Stimulated activated CD8-positive, alpha-beta memory T cell treated with anti-CD3 and anti-CD28 coated beads, Interleukin-15, amount 100 ng/mL, for 48 hours (primary cell): ENCODE data around the gene CTNNA1.
"Not testable (repeated sequence)": the region's sequence is repeated elsewhere in the genome, so short reads cannot be mapped to it uniquely, and the experiment has no call there.

ENCODE experiments used
- DNase-seq, 2 donors: peaks; one replicate each; pipeline ENCODE4 v3.0.0-alpha.2; 2020; ENCODE audit warnings: low read depth in 2 of 2

Gene CTNNA1

DNA sequence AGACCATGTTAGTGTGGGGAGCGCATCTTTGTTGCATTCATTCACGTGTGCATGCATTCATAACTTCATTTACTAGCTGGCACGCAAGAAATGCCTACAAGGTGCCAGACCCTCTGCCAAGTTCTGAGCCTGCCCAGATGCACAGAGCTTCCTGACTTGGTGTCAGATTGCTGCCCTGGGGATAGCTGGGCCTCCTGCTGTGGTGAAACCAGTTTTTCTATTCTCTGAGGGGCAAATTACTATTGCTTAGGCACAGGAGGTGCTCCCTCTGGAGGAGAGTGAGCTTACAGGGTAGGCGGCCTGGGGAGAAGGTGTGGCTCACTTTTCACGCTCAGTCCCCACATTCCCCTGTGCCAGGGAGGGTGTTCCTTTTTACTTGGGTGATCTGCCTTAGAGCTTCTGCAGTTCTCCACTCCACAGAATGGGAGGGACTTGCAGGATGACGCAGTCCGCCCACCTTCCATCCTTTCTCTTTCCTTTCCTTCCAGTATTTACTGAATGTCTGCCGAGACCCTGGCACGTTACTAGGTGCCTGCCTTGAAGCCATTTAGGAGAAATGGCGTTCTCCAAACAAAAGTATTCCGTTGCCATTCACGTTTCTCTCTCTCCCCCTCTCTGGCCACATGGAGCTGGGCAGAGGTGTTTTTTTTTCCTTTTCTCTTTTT, 27.9 kb upstream of the CTNNA1 start:
- no peak for DNase-seq

DNA sequence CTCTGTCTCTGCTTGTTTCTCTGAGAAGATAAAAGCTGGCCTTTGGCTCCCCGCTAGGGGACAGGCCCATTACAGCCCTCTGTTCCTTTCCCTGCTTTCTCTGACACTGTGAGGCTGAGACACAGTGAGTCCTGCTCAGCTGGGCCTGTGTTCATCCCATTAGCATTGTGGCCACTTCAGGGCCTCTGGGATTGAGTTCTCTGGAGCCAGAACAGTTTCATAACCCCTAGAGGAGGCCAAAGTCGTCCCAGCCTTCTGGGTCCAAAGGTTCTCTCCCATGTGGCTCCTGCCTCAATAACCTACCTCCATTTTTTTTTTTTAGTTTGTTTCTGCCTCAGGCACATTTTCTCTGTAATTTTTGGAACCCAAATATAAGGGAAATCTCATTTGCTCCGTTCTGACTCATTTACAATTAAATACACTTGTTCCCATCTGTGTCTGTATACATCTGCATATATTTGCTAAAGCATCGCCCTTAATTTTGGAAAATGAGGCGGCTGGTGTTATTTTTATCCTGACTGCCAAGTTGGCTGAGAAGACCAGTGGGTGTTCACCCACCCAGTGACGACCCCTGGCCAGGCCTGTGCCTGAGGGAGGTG, 27.3 kb upstream of the CTNNA1 start:
- DNase-seq: no peak

DNA sequence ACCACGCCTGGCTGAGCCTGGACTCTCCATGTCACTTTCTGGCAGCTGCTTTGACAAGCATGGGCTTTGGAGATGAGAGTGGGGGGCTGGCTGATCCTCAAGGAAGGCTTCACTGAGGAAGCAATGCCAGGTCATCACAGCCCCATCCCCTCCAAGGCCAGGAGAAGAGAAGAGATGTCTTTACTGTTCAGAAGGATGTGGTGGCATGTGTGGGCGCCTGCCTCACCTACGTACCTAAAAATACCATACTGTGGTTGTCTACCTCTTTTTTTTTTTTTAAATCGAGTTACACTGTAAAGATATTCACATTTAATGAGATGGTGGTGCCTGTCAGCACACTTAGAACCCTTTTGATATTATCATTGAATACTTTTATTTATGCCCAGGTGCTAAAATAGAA, 26.4 kb upstream of the CTNNA1 start:
- DNase-seq: no peak

DNA sequence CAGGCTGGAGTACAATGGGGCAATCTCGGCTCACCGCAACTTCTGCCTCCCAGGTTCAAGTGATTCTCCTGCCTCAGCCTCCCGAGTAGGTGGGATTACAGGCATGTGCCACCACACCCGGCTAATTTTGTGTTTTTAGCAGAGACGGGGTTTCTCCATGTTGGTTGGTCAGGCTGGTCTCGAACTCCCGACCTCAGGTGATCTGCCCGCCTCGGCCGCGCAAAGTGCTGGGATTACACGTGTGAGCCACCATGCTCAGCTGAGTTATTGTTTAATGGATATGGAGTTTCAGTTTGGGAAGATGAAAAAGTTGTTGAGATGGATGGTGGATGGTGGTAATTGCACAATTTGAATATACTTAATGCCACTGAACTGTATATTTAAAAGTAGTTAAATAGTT, 22.7 kb upstream of the CTNNA1 start:
- DNase-seq: not testable (repeated sequence)

DNA sequence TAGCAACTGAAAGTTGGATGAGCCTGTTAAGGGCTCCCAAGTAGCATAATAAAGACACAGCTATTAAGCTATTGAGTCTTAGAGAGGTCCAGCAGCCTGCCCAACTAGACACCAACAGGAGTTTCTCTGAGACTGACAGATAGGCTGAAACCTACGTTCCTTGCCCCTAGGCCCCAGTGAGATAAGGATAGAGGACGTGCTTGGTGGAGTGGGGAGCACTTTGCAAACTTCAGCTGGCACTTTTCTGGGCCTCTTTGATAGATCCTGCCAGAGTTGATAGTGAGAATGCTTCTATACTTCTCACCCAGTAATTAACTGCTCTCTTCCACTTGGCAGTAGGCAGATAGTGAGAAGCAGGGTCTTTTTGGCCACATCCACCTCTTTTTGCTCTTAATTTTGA, 20.8 kb upstream of the CTNNA1 start:
- no peak for DNase-seq

DNA sequence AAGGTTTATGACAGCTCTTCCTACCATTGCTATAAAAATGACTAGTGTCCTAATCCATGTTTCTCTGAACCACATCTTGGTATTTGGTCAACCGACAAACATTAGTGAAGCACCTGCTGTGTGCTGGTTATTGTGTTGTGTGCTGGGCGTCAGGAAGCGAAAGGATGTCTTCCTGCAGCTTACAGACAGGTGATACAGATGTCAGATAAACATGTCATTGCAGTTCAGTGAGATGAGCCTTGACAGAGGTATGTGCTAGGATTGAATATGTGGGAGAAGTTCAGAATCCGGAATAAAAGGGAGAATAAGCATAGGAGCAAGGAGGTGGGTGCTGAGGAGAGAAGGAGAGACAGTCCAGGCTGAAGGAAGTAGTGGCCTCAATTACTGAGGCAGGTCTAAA, 20.3 kb upstream of the CTNNA1 start:
- DNase-seq: no peak

DNA sequence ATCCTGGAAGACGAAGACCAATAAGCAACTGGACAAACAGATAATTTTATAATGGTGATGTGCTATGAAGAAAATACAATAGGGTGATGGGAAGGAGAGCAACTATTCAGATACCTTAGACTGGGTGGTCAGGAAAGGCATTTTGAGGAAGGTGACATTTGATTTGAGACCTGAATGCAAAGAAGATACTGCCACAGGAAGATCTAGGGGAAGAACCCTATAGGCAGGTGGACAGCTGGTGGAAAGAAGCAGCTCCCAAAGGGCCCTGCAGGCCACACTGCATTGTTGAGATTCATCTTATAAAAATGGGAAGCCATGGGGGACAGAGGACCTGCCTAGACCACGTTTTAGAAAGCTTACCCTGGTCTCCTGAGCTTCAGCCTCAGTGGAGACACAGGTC, 19.7 kb upstream of the CTNNA1 start:
- DNase-seq: no peak

DNA sequence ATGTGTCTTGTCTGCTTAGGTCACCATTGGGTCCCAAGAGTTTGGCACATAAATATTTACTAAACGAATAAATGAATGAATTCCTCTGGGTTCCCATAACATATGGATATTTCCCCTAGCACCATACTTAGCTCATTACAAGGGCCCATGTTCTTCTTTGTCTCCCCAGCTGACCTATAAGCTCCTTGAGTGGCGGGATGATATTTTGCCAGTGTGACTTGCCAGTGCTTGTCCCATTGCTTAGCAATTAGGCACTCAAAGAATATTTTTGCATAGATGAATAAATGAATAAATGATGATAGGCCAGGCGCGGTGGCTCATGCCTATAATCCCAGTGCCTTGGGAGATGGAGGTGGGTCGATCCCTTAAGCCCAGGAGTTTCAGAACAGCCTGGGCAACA, 16.9 kb upstream of the CTNNA1 start:
- no peak for DNase-seq

DNA sequence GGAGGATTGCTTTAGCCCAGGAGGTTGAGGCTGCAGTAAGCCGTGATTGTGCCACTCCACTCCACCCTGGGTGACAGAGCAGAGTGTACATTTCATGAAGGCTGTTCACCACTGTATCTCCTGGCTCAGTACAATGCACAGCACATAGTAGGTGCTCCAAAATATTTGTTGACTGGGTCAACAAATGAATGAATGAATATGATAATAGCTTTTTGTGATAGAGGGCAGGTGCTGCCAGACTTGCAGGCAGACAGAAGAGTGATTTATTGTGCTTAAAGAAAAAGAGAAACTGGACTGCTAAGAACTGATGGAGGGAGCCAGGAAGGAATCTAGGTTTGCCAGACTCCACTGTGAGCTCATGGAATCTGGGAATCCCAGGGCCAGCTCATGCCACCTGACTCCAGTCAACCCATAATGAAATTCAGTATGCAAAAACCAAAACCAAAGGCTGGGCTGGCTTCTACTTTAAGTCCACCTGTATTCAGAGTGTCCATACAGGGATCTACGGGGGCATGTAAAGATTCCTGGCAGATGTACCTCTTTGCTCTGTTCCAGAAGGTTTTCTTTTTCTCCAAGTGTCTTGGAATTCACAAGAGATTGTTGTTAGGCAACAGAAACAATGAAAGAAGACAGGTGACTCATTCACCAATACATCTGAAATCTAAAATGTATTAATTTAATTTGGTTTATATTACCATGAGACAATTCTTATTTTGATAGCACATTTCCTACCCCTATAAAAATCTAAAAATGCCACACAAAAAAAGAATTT, 15.5 kb upstream of the CTNNA1 start:
- DNase-seq: no peak

DNA sequence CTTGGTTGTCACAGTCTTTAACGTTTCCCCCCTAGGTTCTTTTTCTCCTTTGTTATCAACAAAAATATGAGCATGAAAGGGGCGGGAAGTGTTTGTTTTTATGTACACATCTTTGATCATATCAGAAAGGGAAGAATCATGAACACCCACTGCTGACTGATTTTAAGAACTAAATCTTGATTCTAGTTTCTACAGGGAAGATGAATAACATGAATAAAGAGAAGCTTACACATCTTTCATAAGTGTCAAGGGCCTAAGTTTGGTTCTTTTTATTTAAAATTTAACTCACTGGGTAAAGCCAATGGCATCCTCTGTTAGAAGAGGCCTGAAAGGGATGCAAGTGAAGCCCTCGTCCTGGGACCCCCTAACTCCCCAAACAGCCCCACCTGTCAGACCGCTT, 14.8 kb upstream of the CTNNA1 start:
- no peak for DNase-seq

DNA sequence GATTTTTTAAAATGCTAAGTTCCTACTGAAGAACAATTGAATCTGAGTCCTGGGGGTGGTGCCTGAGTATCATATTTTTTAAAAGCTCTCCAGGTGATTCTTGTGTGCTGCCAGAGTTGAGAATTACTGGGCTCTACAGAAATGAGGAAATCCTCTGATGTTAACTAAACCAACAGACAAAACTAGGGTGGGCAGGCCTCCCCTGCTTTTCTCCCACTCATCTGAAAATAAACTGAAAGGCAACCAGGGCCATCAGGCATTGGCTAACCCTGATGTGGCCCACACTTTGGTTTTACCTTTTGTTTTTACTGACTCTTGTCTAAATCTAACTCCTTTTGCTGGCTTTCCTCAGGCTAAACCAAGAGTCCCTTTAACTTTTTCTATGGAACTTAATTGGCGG, 13.3 kb upstream of the CTNNA1 start:
- DNase-seq: no peak

DNA sequence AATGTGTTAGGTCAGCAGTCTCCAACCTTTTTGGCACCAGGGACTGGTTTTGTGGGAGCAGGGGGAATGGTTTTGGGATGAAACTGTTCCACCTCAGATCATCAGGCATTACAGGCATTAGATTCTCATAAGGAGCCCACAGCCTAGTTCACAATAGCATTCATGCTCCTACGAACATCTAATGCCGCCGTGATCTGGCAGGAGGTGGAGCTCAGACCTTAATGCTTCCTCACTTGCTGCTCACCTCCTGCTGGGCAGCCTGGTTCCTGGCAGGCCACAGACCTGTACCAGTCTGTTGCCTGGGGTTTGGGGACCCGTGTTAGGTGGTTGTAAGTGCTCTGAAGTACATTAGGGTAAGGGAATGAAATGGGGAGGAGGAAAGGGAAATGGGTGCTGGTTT, 9.7 kb upstream of the CTNNA1 start:
- no peak for DNase-seq

DNA sequence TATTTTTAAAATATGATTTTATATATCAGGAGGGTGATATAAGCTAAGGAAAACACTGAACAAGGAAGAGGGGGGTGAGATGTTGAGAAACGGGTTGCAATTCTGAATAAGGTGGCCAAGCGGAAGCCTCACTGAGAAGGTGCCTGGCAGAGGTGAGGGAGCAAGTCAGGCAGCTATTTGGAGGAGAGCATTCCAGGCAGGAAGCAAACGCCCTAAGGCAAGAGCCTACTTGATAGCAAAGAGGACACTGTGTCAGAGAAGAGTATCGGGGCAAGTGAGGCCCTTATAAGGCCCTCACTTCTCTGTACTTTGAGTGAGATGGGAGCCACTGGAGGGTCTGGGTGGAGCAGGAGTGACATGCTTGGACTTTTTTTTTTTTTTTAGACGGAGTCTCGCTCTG, 8.0 kb upstream of the CTNNA1 start:
- DNase-seq: no peak

DNA sequence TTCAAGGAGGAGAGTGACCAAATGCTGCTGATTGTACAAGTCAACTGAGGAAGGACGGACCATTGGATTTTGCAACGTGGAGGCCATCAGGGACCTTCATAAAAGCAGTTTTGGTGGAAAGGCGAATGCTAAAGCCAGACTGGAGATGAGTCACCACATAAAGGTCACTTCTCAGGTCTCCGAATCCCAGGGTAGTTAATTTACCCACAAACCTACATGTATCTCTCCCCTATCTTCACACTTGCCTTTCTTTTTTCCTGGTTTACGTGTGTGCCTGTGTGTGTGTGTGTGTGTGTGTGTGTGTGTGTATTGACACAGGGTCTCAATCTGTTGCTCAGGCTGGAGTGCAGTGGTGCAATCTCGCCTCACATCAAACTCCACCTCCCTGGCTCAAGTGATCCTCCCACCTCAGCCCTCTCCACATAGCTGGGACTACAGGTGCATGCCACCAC, 4.6 kb upstream of the CTNNA1 start:
- no peak for DNase-seq

DNA sequence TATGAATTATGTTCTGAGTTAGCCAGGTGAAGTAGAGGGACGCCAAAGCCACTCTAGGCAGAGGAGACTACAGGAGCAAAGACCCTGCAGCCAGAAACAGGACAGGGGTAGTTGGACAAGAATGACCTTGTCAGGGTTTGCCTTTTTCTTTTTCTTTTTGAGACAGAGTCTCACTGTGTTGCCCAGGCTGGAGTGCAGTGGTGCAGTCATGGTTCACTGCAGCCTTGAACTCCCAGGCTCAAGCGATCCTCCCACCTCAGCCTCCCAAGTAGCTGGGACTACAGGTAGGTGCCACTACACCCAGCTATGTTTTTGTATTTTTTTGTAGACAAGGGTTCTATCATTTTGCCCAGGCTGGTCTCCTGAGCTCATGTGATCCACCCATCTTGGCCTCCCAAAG, 1.9 kb upstream of the CTNNA1 start:
- DNase-seq: not testable (repeated sequence)

DNA sequence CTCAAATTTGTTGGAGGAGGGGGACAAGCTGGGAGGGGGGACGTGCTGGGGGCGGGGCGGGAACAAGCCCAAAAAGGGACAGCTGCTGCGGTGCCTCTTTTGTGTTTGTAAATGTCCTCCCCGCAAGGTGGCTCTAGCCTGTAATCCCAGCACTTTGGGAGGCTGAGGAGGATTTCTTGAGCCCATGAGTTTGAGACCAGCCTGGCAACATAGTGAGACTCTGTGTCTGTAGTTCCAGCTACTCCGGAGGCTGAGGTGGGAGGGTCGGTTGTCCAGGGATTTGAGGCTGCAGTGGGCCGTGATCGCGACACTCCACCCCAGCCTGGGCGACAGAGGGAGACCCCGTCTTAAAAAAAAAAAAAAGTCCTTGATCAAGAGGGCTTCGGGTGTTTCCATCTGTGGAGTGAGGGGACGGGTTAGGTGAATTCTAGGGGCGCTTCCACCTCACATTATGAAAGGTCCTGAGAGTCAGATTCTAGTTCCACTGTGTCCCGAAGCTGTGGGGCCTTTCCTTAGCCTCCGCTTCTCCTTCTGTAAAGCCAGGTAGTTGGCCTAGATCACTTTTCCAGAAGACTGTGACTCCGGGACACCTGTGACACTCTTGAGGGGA, 779 bp upstream of the CTNNA1 start:
- no peak for DNase-seq

DNA sequence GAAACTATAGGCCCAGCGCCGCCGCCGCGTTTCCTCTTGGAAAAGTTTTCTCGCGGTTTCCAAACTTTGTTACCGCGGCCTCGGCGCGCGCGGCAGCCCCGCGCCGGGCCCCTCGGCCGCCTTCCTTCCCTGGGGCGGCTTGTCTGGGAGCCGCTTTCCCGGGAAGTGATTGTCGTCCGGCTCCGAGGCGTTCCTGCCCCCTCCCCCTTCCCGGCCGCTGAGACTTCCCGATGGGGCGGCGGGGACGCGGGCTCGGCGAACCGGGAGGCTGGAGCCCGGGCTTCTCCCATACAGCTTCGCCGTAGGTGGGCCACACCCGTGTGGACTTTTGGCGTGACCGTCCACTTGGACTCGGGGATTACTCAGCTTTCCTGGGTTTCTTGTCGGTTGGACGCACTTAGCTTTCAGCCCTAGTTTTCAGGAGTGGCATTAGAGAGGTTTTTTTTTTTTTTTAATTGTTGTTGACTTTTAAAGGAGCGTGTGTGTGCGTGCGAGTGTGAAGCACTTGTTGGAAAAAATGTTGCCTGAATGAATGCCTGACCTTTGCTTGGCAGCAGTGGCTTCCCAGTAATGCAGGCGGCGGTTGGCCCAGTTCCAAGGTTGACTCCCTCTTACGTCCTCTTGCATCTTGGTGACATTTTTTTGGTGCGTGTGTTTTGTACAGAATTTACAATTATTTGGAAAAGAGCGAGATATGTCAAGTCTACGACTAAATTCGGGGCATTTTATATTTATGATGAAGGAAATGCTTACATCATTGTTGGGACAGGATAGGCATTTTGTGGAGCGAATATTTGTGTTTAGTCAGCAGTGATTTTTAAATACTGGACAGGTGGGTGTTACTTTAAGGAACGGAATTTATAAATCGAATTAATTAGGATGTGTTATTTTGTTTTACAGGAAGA, 821 bp downstream of the CTNNA1 start:
- peak; percentile 39 to 50 for DNase-seq

DNA sequence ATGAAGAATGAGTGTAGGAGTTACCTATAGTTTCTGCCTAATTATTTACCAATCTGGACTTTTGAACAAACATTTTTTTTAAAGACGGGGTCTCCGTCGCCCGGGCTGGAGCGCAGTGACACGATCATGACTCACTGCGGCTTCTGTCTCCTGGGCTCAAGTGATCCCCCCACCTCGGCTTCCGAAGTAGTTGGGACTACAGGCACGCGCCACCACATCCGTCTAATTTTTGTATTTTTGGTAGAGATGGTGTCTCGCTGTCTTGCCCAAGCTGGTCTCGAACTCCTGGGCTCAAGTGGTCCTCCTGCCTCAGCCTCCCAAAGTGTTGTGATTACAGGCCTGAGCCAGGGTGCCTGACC, 1.5 kb downstream of the CTNNA1 start:
- DNase-seq: no peak

DNA sequence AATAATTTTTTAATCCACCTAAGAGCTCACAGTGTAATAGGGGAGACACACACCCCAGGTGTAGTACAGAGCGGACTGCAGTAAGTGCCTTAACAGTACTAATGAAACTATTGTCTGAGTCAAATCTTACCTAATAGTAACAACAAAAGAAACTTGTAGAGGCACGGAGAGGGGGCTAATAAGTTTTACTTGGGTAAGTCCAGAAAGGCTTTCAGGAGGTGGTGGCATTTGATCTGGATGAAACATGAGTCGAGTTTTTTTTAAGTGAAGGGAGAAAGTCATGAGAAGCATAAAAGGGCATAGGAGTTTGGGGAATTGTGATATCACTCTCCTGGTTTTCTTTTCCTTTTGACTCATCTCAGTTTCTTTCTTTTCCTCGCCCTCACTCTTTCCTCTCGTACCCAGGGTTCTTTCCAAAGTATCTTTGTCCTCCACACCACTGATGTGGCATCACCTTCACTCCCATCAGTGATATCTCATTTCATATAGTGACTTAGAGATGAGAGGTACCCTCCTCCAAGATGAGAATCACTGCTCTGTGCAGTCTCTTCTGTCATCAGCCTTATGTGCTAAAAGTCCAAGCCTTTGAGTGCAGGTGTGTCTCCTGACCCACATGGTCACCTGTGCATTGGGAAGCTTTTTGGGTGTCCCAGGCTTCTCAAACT, 2.0 kb downstream of the CTNNA1 start:
- DNase-seq: no peak

DNA sequence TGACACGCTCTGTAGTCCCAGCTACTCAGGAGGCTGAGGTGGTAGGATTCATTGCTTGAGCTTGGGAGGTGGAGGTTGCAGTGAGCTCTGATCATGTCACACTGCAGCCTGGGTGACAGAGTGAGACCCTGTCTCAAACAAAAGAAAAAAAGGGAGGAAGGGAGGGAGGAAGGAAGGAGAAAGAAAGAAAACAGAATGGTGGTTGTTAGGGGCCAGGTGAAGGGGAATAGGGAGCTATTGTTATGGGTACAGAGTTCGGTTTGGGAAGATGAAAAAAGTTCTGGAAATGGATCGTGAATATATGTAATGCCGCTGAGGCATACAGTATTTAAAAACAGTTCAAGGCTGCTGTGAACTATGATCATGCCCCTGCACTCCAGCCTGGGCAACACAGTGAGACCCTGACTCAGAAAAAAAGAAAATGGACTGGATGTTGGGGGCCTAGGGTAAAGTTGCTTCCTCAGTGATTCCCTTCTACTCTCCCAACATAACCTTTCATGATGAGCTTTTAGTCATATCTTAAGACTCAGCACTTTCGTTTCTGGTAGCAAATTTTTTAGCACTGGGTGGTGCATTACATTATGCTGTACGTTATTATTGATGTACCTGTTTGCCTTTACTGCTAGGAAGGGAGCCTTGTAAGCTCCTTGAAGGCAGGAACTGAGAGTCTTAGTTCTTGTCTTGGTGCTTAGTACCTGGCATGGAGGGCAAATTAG, 4.0 kb downstream of the CTNNA1 start:
- DNase-seq: no peak
